Panc1 (cell line): ENCODE results near the gene PRXL2C. TPM values are rescaled to one million over a fixed set of nuclear protein-coding genes. Genes with fewer than 3 reads are reported as not detected.

Source experiments
- ATAC-seq: fragments of 200-7000 bp; cut with Tn5 transposase; 2 replicates; pipeline ENCODE4 v1.9.1; 2020; ENCODE audit warnings: mild to moderate bottlenecking, moderate library complexity
- BruUV-seq: library from RNA; stranded (reverse); fragments of 400-500 nt; replicated peaks from 2 replicates; lab custom pipeline; 2021; lab: Mats Ljungman, UMichigan
- CTCF ChIA-PET: fragments of 300-600 bp; sonication (Branson Sonifier 250); formaldehyde crosslinking; loops from one replicate; lab custom pipeline; 2022; ENCODE audit warnings: antibody characterized with exemption; lab: Charles Lee
- POLR2A ChIA-PET: fragments of 300-600 bp; sonication (Branson Sonifier 250); formaldehyde crosslinking; loops from one replicate; lab custom pipeline; 2022; ENCODE audit warnings: antibody characterized with exemption; lab: Charles Lee
- DNase-seq: peaks from one replicate; pipeline ENCODE4 v3.0.0-alpha.2; 2010; ENCODE audit warnings: low read depth, low spot score
- H3K27ac ChIP-seq: 2 replicates; pipeline ENCODE4 v1.5.1; 2011; ENCODE audit warnings: mild to moderate bottlenecking, low read length, inconsistent platforms
- H3K27me3 ChIP-seq: fragments of 200-500 bp; sonication (Bioruptor generic); 2 replicates; pipeline ENCODE4 v1.6.0; 2014; ENCODE audit warnings: low read length, inconsistent platforms; ENCODE audit not compliant: control insufficient read depth, insufficient read depth
- H3K36me3 ChIP-seq: fragments of 200-500 bp; sonication (Bioruptor generic); 2 replicates; pipeline ENCODE4 v1.5.1; 2014; ENCODE audit warnings: inconsistent platforms, mild to moderate bottlenecking, low read length, moderate library complexity; ENCODE audit not compliant: control insufficient read depth, insufficient read depth
- H3K4me1 ChIP-seq: 2 replicates; pipeline ENCODE4 v1.5.1; 2011; ENCODE audit warnings: inconsistent platforms, mild to moderate bottlenecking, low read length, moderate library complexity; ENCODE audit not compliant: control insufficient read depth, insufficient read depth
- H3K4me3 ChIP-seq, 2 experiments: 2 replicates each; pipeline ENCODE4 v1.5.1; 2011 to 2012; ENCODE audit warnings: low read depth in 2 of 2, low read length in 2 of 2, mild to moderate bottlenecking in 2 of 2, inconsistent platforms in 1 of 2, moderate library complexity in 1 of 2
- H3K9me3 ChIP-seq: fragments of 200-500 bp; sonication (Bioruptor generic); 2 replicates; pipeline ENCODE4 v1.5.1; 2014; ENCODE audit warnings: low read depth, mild to moderate bottlenecking, inconsistent platforms, low read length, moderate library complexity; ENCODE audit not compliant: control insufficient read depth, insufficient read depth
- CTCF ChIP-seq: fragments of 450-650 bp; IDR thresholded peaks from 2 replicates; pipeline ENCODE4 v1.5.1; 2017; ENCODE audit warnings: mild to moderate bottlenecking
- POLR2AphosphoS5 ChIP-seq: IDR thresholded peaks from 2 replicates; pipeline ENCODE4 v1.6.1; 2012; ENCODE audit warnings: mild to moderate bottlenecking, low read depth, low read length, moderate library complexity
- REST ChIP-seq, 2 experiments: IDR thresholded peaks; 2 replicates each; pipeline ENCODE4 v1.6.1; 2011 to 2012; ENCODE audit warnings: low read depth in 2 of 2, control low read depth in 1 of 2, low read length in 1 of 2, mild to moderate bottlenecking in 1 of 2, moderate library complexity in 1 of 2; ENCODE audit not compliant: insufficient read depth in 1 of 2
- SIN3A ChIP-seq: IDR thresholded peaks from 2 replicates; pipeline ENCODE4 v1.6.1; 2012; ENCODE audit warnings: low read depth, mild to moderate bottlenecking, low read length, moderate library complexity, borderline replicate concordance; ENCODE audit not compliant: insufficient read depth
- TCF7L2 ChIP-seq: IDR thresholded peaks from 2 replicates; pipeline ENCODE4 v1.6.1; 2011; ENCODE audit warnings: mild to moderate bottlenecking, low read depth, low read length, inconsistent platforms
- in situ Hi-C: cut with HindIII; loops from 2 replicates; pipeline ENCODE4 v1.10.0; 2016; ENCODE audit warnings: low sequenced_read_pairs, low pct_unique_long_range_greater_than_20kb
- intact Hi-C: fragments of 100-400 bp; cut with micrococcal nuclease; formaldehyde crosslinking; loops from one replicate; pipeline ENCODE4 v1.10.0; 2022; ENCODE audit not compliant: unreplicated experiment
- total RNA-seq: library from RNA; stranded (reverse); gene quantifications from one replicate; pipeline ENCODE4 v1.2.1, GENCODE V29; 2021; ENCODE audit not compliant: unreplicated experiment

Gene PRXL2C
- total RNA-seq, 1 experiment from 2014 or later, result 14.0 TPM

DNA sequence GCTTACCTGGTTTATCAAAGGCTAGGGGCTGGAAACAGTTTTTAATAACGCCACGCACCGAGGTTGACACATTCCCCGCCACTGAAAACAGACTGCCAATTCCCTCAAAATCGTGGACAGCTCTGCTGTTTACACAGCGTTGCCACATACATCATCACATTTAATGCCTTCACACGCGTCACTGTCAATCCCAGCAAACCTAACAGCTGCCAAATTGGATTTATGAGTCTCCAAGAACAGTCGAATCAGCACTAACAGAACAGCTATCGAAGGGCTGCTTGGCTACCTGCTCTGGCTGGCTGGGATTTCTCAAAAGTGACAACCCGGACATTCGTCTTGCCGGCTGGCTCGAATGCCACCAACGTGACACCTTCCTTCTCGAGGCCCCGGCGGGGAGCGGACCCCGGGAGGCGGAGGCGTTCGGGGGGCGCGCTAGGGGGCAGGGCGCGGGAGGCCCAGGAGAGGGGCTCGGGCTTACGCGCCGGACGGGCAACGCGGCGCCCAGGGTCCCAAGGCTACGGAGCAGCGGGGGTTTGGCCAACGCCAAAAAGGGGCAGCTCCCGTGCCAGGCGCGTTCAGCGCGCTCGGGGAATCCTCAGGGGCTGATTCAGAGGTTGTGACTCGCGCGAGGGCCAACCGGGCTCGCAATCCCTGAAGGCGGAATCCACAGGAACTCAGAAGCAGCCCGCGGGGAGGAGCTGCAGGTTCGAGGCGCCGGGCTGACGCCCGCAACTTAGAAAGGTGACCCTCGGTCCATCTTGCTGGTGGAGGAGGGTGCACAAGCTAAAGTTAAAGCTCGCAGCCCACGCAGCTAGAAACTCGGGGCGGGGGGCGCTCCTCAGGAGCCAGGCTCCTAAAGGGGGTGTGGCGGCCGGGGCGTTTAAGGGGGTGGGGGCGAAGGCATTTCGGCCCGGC lies 36.7 kb downstream of the PRXL2C start:
- Histone ChIP-seq H3K9me3 (no peaks in the 10 kb centered on the region), H3K27me3 (no peaks in the 10 kb centered on the region), H3K36me3 (no peaks in the 10 kb centered on the region), H3K27ac (peak overlapping the region; percentile 65; the same call in 1 of the 2 replicates), H3K4me1 (peaks cover 21% of the 10 kb centered on the region), H3K4me3 (peak overlapping the region; percentile 57 to 59)
- BruUV-seq, result no TSS peak
- DNase-seq, result no peak
- intact Hi-C loops, result no loop called here
- POLR2A ChIA-PET, result interaction anchor here (0.6 kb wide), 1 partner anchor 142 kb away, joined by 3 read pairs; no protein-coding TSS in a partner anchor
- CTCF ChIA-PET, result interaction anchor here (0.7 kb wide), 2 partner anchors 121 to 139 kb away, joined by 4 to 13 read pairs; no protein-coding TSS in a partner anchor
- peak; percentile 40 for ATAC-seq
- in situ Hi-C loops, result no loop called here
- TF ChIP-seq POLR2AphosphoS5 (no peak), SIN3A (peak; percentile 67; the same call in 1 of the 2 replicates), CTCF (no peak)

DNA sequence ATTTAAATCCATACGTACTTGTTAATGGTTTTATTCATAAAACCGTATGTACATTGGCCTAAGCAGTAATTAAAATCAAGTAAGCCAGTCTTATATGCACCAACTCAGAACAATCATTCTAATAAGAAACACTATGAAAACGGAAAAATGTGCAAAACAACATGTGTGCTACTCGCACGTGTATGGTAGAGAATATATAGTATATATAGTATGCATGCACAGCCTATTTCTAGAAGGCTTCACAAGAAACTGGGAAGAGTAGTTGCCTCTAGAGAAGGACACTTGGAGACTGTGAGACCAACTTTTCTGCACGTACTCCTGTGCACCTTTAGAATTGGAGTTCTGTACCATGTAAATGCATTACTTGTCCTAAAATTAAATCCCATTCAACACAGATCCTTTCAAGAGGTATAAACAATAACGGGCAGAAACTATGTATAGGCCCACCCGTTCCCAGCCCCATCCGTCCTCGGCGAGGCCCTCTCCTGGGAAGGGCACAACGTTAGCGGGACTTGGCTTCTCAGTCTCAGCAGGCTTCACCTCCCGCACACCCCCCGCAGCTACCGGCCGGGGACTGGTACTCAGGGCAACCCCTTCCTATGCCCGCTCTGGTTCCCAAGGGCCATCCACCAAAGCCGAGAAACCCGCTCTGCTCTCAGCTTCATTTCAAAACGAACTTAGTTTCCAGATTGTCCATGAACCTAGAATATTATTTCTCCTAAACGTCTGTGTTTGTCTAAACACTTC lies 37.5 kb downstream of the PRXL2C start:
- peak; percentile 12; the same call in 1 of the 2 replicates for ATAC-seq
- Histone ChIP-seq H3K4me1 (peaks cover 28% of the 10 kb centered on the region), H3K9me3 (no peaks in the 10 kb centered on the region), H3K27ac (peak overlapping the region; percentile 65; the same call in 1 of the 2 replicates), H3K36me3 (no peaks in the 10 kb centered on the region), H3K27me3 (no peaks in the 10 kb centered on the region), H3K4me3 (peak overlapping the region; percentile 57 to 59)
- POLR2A ChIA-PET, result interaction anchor here (0.5 kb wide), 1 partner anchor 13 kb away, joined by 5 read pairs; no protein-coding TSS in a partner anchor
- in situ Hi-C loops (no loop called here), intact Hi-C loops (no loop called here)
- no TSS peak for BruUV-seq
- CTCF ChIA-PET, result no interaction called here
- TF ChIP-seq POLR2AphosphoS5 (no peak), TCF7L2 (no peak)
- no peak for DNase-seq

- BruUV-seq, result TSS peak; percentile 62
- TF ChIP-seq CTCF (no peak), SIN3A (no peak), POLR2AphosphoS5 (no peak), REST (IDR thresholded peaks at IDR 0.05; ENCODE audit: insufficient read depth in 1 of 2, low read depth in 2 of 2, low read length in 1 of 2) (no peak), TCF7L2 (no peak)
- CTCF ChIA-PET, result no interaction called here
These were observed 38.2 kb downstream of the PRXL2C start for GRCh38 chr9:96616817-96617438.

More at GRCh38 chr9:96616817-96617438, 38.2 kb downstream of the PRXL2C start:
- H3K27ac ChIP-seq, result no peak overlapping the region; the same call in 1 of the 2 replicates
- H3K4me3 ChIP-seq, result no peak overlapping the region
- peaks cover 35% of the 10 kb centered on the region for H3K4me1 ChIP-seq
- POLR2A ChIA-PET, result no interaction called here
- no peaks in the 10 kb centered on the region for H3K9me3 ChIP-seq
- DNase-seq (no peak), ATAC-seq (no peak)
- no peaks in the 10 kb centered on the region for H3K36me3 ChIP-seq
- intact Hi-C loops, result no loop called here
- no peaks in the 10 kb centered on the region for H3K27me3 ChIP-seq
- in situ Hi-C loops, result no loop called here
